ENCODE measurements around the gene PLXNA2.

DNA sequence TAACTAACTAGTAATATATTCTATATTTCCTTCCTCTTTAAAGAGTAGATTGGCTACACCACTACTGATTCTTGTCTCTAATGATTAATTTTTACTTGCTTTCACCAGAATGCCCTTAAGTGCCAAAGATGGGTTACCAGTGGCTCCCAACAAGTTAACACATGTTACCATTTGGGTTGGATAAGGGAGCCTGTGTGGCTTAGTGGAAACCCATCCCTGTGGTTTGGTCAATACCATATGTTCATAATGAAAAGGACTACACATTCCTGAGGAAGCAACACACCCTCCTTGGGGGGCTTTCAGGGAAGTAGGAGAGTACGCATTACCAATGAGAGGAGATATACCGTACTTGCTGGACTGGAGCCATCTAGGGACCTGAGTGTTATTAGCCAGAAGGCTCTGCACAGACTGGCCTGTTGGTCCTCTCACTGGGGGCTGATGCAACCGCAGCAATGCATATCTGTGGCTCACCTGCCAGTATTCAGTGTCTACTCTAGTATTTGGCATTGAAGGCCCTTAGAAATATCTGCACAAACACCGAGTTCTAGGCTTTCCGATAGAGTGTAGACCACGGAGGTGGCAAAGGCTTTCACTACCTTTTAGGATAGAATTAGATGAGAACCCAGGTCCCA, 29.3 kb upstream of the PLXNA2 start:
- TF ChIP-seq, protein P1, sequence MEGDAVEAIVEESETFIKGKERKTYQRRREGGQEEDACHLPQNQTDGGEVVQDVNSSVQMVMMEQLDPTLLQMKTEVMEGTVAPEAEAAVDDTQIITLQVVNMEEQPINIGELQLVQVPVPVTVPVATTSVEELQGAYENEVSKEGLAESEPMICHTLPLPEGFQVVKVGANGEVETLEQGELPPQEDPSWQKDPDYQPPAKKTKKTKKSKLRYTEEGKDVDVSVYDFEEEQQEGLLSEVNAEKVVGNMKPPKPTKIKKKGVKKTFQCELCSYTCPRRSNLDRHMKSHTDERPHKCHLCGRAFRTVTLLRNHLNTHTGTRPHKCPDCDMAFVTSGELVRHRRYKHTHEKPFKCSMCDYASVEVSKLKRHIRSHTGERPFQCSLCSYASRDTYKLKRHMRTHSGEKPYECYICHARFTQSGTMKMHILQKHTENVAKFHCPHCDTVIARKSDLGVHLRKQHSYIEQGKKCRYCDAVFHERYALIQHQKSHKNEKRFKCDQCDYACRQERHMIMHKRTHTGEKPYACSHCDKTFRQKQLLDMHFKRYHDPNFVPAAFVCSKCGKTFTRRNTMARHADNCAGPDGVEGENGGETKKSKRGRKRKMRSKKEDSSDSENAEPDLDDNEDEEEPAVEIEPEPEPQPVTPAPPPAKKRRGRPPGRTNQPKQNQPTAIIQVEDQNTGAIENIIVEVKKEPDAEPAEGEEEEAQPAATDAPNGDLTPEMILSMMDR (IDR thresholded peaks at IDR 0.05), result no peak
- TF ChIP-seq POLR2A (IDR thresholded peaks at IDR 0.05), result no peak

All from esophagus squamous epithelium (tissue), 4 donors.